Retinal pigment epithelial cell (primary cell): ENCODE data around the gene NOS1AP.

ENCODE experiments used
- DNase-seq: peaks from one replicate; pipeline ENCODE4 v3.0.0-alpha.2; 2010; ENCODE audit warnings: low read depth
- H3K4me3 ChIP-seq: 2 replicates; pipeline ENCODE4 v1.5.1; 2011; ENCODE audit warnings: mild to moderate bottlenecking, low read length, control low read depth, moderate library complexity
- TF ChIP-seq, protein P1 (sequence below): conservative IDR thresholded peaks from 2 replicates; pipeline ENCODE4 v1.5.1; 2011; ENCODE audit warnings: low read depth, low read length, control low read depth, inconsistent platforms

Gene NOS1AP

DNA sequence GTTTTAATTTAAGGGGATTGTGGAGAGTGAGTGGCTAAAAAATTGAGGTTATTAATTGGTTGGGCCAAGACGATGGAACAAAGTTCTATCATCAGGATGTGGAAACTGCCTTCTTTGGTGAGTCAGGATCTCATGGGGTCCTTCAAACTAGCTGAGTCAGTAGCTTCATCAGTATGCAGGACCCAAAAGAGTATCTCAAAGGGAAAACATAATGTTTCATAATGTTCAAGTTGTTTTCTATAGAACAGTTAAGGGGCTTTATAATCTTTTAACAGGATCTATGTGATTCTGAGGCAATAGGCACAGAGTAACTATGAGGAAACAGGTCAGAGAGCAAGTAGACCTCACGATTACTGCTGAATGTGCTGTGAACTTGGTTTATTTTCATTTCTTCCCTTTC is 42.6 kb upstream of the NOS1AP start:
- no peak for DNase-seq
- TF ChIP-seq, protein P1, sequence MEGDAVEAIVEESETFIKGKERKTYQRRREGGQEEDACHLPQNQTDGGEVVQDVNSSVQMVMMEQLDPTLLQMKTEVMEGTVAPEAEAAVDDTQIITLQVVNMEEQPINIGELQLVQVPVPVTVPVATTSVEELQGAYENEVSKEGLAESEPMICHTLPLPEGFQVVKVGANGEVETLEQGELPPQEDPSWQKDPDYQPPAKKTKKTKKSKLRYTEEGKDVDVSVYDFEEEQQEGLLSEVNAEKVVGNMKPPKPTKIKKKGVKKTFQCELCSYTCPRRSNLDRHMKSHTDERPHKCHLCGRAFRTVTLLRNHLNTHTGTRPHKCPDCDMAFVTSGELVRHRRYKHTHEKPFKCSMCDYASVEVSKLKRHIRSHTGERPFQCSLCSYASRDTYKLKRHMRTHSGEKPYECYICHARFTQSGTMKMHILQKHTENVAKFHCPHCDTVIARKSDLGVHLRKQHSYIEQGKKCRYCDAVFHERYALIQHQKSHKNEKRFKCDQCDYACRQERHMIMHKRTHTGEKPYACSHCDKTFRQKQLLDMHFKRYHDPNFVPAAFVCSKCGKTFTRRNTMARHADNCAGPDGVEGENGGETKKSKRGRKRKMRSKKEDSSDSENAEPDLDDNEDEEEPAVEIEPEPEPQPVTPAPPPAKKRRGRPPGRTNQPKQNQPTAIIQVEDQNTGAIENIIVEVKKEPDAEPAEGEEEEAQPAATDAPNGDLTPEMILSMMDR, result no peak
- H3K4me3 ChIP-seq, result no peak overlapping the region

DNA sequence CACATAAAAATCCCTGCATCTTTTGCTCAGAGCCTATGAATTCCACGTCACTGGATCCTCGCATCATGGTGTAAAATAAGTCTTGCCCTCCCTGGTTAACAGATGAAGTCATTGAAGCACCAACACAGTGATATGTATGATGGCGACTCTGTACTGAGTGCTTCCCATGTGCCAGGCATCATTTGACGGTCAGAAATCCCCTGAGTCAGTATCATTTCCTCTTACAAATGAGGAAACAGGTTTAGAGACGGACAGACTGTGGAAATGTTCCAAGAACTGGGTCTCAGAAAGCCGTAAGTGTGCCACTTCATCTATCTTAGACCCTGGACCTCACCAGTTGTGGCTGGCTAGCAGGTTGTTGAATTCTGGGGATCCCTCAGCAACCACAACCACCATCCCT is 40.8 kb upstream of the NOS1AP start:
- TF ChIP-seq, protein P1, result no peak
- DNase-seq, result no peak
- H3K4me3 ChIP-seq, result no peak overlapping the region

DNA sequence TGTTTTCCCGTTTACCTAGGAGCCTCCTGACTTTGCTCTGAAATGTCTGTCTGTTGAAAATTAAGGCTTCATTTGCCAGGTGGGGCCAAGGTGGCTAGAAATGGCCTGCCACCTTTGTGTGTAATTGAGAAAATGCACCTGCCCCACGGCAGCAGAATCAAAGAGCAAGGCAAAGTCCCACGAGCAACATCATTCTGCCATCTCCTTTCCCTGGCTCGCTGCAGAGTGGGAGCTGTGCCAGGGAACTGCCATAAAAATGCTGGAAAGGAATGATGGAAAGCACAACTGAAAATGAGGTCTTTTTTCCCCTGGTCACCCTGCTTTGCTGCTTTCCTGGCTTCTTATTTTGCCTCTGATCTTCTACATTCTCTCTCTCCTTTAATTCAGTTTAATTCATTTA is 40.3 kb upstream of the NOS1AP start:
- TF ChIP-seq, protein P1, result no peak
- H3K4me3 ChIP-seq, result no peak overlapping the region
- DNase-seq, result no peak

DNA sequence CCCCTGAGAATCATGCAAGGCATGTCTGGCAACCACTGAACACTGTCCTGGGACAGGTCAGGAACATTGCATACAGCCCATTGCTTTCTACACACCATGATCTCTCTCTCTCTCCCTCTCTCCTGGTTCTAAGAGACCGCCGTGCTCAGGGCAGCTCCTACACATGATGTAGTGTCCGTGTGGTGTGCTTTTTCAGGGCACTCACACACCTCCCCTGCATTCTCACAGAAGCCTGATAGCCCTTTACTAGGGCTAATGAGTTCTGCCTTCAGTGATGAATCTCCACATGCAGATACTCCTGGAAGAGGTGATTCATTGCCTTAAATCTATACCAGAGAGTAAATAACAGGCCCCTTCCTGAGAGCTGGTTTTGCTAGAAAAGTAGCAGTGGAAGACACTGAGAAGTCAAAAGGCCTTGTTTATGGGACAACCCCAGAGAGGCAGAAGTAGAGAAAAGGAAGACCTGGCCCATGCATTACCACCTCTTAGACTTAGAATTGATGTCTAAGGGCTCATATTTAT is 38.7 kb upstream of the NOS1AP start:
- TF ChIP-seq, protein P1, result no peak
- no peak overlapping the region for H3K4me3 ChIP-seq

DNA sequence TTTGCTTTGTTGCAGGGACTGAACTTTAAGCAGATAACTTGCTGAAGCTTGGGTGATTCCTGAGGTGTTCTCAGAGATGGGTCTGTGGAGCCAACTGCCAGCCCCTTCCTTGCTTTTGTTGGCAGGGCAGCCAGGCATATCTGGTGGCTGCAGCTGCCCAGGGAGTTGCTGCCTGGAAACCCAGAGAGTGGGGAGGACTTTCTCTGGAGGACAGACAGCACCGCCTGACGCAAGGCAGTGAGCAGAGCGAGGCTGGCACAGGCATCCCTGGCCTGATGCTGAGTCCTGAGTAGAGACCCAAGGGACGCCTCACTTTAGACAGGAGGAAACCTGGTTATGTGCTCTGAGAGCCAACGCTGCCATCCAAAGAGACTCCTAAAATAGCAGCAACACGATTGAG is 36.1 kb upstream of the NOS1AP start:
- no peak for DNase-seq
- TF ChIP-seq, protein P1, result no peak
- H3K4me3 ChIP-seq, result no peak overlapping the region

More for the DNA sequence above, 38.7 kb upstream of the NOS1AP start:
- no peak for DNase-seq

DNA sequence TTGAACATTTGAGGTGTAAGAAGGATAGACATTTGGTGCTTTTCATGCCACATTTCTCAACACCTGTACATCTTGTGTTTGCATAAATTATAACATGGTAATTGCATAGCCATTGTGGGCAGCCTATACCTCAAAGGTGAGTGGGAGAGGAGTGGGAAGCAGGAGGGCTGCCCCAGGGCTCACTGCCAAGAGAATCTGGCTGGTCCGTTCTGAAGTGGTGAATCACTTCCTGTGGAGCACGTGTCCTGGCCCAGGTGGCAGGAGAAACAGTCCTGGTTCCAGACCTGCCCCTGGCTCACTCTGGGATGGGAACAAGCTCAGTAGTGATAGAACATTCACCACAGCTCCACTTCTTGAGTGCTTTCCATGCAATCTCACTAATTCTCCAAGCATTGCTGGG is 34.2 kb upstream of the NOS1AP start:
- DNase-seq, result no peak
- TF ChIP-seq, protein P1, result no peak
- no peak overlapping the region for H3K4me3 ChIP-seq

DNA sequence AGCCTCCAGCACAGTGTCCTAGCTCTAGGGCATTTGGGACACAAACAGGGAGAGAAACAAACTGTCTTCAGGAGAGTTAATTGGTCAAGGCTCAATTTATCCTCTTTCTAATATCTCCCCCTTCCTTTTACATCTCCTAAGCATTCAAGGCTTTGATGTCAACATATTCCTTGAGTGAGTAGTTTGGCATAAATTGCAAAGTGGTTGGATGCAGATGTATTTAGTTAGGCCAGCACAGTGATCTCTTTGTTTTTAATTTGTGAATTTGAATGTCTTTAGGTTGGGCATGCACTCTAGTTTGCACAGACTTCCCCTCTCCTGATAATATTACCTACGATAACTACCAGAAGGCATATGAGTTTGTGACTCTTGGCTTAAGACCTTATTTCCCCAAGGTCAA is 33.3 kb upstream of the NOS1AP start:
- no peak for DNase-seq
- H3K4me3 ChIP-seq, result no peak overlapping the region
- TF ChIP-seq, protein P1, result no peak
